Epithelial cell of prostate (primary cell): ENCODE results near the gene COL27A1.
A peak's percentile ranks its signal among the peaks of the same experiment; 100 is the strongest.

ENCODE experiments used
- DNase-seq: peaks from one replicate; pipeline ENCODE4 v3.0.0-alpha.2; 2011; ENCODE audit warnings: low read depth, low spot score
- H3K27ac ChIP-seq: fragments of 450-650 bp; 2 replicates; pipeline ENCODE4 v1.5.1; 2017; ENCODE audit warnings: mild to moderate bottlenecking

Gene COL27A1

GRCh38 chr9:114165407-114166102 is 10.2 kb downstream of the COL27A1 start:
- no peak overlapping the region for H3K27ac ChIP-seq
- DNase-seq = no peak

DNA sequence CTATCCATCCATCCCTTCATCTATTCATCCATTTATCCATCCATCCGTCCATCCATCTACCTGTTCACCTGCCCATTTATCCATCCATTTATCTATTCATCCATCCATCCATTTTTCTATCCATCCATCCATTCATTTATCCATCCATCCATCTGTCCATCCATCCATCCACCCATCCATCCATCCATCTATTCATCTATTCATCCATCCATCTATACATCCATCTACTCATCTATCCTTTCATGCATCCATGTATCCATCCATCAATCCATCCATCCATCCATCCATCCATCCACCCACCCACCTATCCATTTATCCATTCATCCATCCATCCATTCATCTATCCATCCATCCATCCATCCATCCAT is 10.8 kb downstream of the COL27A1 start:
- H3K27ac ChIP-seq = no peak overlapping the region
- DNase-seq = no peak

DNA sequence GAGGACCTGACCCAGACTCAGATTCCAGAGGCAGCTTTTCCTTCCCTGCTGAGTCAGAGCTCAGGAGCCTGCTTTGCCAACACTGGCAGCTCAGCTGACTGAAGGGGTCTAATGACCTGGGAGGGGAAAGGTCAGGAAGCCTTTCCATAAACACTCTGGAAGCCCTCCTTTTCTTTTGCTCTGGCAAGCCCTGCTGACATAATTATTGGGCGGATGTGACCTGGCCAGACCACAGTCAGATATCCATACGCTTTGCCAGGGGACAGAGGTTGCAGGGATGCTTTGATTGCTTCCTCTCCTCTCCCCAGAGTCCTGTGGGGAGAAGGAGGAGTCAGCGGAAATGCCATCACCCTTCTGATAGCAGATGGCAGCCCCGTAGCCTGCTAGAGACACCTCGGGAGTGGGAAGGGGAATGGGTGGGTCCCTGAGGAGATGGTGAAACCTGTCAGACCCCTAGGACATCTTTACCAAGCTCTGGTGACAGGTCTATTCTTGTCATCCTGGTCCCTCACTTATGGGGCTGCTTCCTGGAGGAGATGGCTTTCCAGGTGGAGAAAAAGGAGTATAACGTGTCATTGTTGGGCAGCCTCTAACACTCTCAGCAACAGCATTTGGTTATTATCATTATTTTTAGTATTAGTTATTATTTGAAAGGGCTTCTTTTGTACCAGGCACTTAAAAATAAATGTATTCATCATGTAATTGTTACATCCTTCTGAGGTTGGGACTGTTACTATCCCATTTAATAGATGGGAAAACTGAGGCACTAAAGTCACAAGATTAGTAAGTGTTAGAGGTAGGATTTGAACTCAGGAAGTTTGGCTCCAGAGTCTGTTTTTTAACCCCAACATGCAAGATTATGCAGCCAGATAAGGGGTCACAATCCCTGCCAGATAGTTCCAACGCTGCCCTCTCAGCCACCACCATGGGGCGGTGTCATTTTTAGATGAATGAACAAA is 11.6 kb downstream of the COL27A1 start:
- DNase-seq = no peak
- H3K27ac ChIP-seq = no peak overlapping the region

- no peak overlapping the region for H3K27ac ChIP-seq
- DNase-seq = no peak
Measured at GRCh38 chr9:114167591-114168091, 12.3 kb downstream of the COL27A1 start.

GRCh38 chr9:114168281-114169028 is 13.1 kb downstream of the COL27A1 start:
- no peak overlapping the region for H3K27ac ChIP-seq
- no peak for DNase-seq

DNA sequence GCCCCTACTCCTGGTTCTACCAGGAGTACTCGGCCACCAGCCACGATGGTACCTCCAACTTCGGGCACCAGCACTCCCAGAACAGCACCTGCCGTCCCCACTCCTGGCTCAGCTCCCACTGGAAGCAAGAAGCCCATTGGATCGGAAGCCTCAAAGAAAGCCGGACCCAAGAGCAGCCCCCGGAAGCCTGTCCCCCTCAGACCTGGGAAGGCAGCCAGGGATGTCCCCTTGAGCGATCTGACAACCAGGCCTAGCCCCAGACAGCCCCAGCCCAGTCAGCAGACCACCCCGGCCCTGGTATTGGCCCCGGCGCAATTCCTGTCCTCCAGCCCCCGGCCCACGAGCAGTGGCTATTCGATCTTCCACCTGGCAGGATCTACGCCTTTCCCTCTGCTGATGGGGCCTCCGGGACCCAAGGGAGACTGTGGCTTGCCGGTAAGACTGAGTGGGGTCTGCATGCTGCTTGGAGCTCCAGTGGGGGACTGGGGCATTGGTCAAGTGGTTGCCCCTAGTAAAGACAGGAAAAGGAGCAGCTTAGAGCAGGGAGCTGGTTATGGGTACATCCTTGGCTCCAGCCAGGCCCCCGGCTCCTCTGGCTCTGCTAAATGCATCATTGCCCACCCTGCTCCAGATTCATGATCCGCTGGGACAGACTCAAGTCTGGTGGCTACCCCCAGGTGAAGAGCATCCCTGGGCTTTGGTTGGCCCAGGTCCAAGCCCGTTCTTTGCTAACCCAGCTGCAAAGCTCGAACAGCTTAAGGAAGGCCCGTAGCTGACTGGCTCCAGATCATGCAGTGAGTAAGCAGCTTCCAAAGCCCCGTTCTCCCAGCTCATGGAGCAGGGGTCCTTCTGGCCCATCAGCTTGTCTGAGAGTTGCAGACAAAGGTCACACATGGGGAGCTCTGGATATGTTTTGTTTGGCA is 14.0 kb downstream of the COL27A1 start:
- no peak for DNase-seq
- H3K27ac ChIP-seq = no peak overlapping the region

DNA sequence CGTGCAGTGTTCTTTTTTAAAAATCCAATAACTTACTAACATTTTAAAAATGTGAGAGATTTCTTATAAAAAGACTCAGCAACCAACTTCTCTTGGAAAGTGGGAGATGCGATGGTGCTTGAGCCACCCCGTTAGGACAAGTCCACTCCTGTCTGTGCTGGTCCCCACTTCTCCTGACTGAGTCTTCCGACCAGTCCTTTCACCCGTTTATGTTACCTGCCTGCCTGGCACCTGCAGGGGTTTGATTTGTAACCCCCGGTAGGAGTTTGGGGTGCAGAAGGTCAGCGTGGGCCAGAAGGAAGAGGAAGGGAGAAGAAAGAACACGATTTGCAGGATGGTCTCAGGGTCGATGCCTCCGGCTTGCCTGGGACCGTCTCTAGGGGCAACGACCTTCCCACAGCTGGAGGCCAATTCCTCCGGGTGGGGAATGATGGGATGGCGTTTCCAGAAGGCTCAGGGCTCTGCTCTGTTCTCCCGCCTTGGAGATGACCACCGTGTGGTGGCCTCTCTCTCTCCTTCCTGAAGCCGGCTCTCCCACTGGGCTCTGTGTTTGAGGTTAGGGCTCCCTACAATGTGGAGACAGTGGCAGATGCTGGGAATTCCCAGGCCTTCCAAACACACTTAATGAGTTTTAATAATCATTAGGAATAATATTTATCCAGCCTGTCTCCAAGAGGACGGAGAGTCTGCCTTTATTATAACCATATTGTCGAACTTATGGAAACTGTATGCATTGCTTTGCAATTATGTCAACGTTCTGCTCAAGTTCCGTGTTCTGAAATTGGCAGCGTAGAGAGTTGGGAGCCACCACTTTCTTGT is 14.8 kb downstream of the COL27A1 start:
- H3K27ac ChIP-seq = no peak overlapping the region
- DNase-seq = no peak

- H3K27ac ChIP-seq = no peak overlapping the region
- no peak for DNase-seq
Measured at GRCh38 chr9:114170771-114171461, 15.6 kb downstream of the COL27A1 start.

DNA sequence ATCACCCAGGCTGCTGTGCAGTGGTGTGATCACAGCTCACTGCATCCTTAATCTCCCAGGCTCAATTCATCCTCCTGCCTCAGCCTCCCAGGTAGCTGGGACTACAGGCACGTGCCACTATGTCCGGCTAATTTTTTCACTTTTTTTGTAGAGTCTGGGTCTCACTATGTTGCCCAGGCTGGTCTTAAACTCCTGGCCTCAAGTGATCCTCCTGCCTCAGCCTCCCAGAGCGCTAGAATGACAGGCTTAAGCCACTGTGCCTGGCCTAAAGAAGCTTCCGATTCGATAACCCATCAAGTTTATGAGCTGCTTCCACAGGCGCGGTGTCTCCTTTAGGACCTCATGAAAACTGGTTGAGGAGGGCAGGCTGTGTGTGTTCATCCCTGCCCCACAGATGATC is 16.2 kb downstream of the COL27A1 start:
- no peak overlapping the region for H3K27ac ChIP-seq
- DNase-seq = no peak

DNA sequence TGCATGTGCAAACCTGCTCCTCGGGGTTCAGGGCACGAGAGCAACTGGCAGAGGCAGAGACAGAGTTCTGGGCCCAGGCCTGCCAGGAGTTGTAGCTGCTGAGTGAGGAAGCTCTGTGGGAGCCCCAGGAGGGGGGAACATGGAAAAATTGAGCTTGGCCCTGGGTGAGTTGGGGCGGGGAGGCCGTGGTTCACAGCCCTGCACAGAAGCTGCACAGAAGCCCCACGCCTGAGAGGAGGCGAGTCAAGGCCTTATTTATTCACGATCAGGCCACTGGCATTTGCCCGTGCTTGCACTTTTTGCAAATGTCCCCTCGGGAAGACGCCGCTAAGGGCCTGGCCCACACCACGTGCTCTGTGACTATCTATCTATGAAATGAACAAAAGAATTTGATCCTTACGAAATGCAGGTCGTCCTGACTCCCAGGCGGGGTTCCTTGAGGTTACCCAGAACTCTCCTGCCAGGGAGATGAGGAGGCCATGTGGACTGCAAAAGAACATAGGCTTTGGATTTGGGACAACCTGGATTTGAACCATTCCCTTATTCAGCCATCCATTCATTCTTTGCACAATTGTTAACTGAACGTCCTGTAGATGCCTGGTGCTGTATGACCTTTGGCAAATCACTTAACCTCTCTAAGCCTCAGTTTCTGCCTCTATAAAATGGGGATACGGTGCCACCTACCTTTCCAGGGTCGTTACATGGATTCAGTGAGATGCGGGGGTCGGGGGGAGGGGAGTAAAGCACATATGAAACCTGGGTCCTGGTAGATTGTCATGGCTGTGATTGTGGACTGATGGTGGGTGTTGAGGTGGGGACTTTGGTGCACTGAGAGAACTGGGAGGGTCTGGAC is 17.9 kb downstream of the COL27A1 start:
- peak overlapping the region; percentile 54 for H3K27ac ChIP-seq
- no peak for DNase-seq

GRCh38 chr9:114174557-114174875 is 19.2 kb downstream of the COL27A1 start:
- H3K27ac ChIP-seq = no peak overlapping the region
- DNase-seq = no peak

- H3K27ac ChIP-seq = no peak overlapping the region
- no peak for DNase-seq
Measured at GRCh38 chr9:114174876-114175771, 19.8 kb downstream of the COL27A1 start.

- H3K27ac ChIP-seq = no peak overlapping the region
- DNase-seq = no peak
Measured at GRCh38 chr9:114176624-114177291, 21.4 kb downstream of the COL27A1 start.

- H3K27ac ChIP-seq = no peak overlapping the region
- DNase-seq = no peak
Measured at GRCh38 chr9:114177423-114178064, 22.2 kb downstream of the COL27A1 start.

DNA sequence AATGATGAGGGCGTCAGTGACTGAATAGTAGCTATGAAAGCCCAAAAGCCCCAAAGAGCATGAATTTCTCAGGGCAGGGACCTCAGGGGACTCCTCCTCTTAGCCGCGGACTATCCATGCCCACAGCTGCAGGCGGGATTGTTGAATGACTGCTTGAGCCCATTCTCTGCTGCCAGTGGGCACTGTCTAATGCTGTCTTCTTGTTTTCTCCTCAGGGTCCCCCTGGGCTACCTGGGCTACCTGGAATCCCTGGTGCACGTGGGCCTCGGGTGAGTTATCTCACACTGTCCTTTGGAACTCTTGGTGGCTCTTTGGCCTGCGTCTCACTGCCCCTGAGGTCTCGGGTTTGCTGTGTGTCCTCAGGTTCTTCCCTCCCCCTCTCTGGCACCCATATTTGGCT is 22.7 kb downstream of the COL27A1 start:
- H3K27ac ChIP-seq = no peak overlapping the region
- DNase-seq = no peak
